HepG2 (cell line): Measurements from ENCODE around the gene ASPHD1. TPM values are rescaled to one million over a fixed set of nuclear protein-coding genes. Genes with fewer than 3 reads are reported as not detected.

Experiments used
- ATAC-seq: fragments of 200-7000 bp; cut with Tn5 transposase; 3 replicates; pipeline ENCODE4 v1.9.1; 2020; ENCODE audit warnings: mild to moderate bottlenecking, moderate library complexity
- BruUV-seq: library from RNA; stranded (reverse); fragments of 400-500 nt; replicated peaks from 2 replicates; lab custom pipeline; 2021; lab: Mats Ljungman, UMichigan
- CTCF ChIA-PET: fragments of 300-600 bp; formaldehyde crosslinking; extraction: SDS; loops from one replicate; lab custom pipeline; 2021; ENCODE audit warnings: low total read pairs, inconsistent platforms, low intra/inter-chr PET ratio; lab: Yijun Ruan, JAX
- POLR2A ChIA-PET: fragments of 350-600 bp; sonication (Branson Sonifier 250); formaldehyde crosslinking; loops from one replicate; lab custom pipeline; 2020; ENCODE audit warnings: antibody characterized with exemption, inconsistent platforms; lab: Yijun Ruan, JAX
- DNase-seq: peaks from one replicate; pipeline ENCODE4 v3.0.0-alpha.2; 2015; ENCODE audit warnings: low spot score
- FAIRE-seq: peaks from 3 replicates; lab custom pipeline; 2011; peaks lifted over from hg19 to GRCh38; lab: Jason Lieb, UNC
- H2AFZ ChIP-seq: one replicate; pipeline ENCODE4 v1.6.1; 2011; ENCODE audit warnings: low read length, inconsistent platforms
- H3K27ac ChIP-seq: fragments of 300-600 bp; 3 replicates; pipeline ENCODE4 v1.8.0; 2011; ENCODE audit warnings: mixed run types, mild to moderate bottlenecking, mixed read lengths, low read length, inconsistent platforms; ENCODE audit not compliant: insufficient read depth; ENCODE audit errors: extremely low read length
- H3K27me3 ChIP-seq, 2 experiments: fragments of 200-600 bp in 1 of 2; 2 replicates in 1 of 2; 3 replicates in 1 of 2; pipeline versions ENCODE4 v1.6.0 to v1.8.0; 2011; ENCODE audit warnings: low read length in 2 of 2, mild to moderate bottlenecking in 2 of 2, moderate library complexity in 2 of 2, inconsistent platforms in 1 of 2; ENCODE audit not compliant: insufficient read depth in 2 of 2, control insufficient read depth in 1 of 2
- H3K36me3 ChIP-seq, 2 experiments: fragments of 200-600 bp in 1 of 2; replicated peaks in 1 of 2; 2 replicates in 1 of 2; 3 replicates in 1 of 2; pipeline versions ENCODE4 v1.5.1 to v1.8.0; 2011; ENCODE audit warnings: low read length in 2 of 2, inconsistent platforms in 1 of 2; ENCODE audit not compliant: insufficient read depth in 2 of 2, control insufficient read depth in 1 of 2
- H3K4me1 ChIP-seq: 2 replicates; pipeline ENCODE4 v1.5.1; 2012; ENCODE audit warnings: low read length, inconsistent platforms; ENCODE audit not compliant: insufficient read depth
- H3K4me2 ChIP-seq: 2 replicates; pipeline ENCODE4 v1.6.0; 2011; ENCODE audit warnings: low read depth, low read length, inconsistent platforms
- H3K4me3 ChIP-seq, 3 experiments: fragments of 200-600 bp in 1 of 3; sonication (generic), shearing (Covaris generic) in 1 of 3; replicated peaks in 1 of 3; 2 replicates each; pipeline ENCODE4 v1.5.1; 2011 to 2016; ENCODE audit warnings: low read length in 3 of 3, inconsistent platforms in 2 of 3, low read depth in 2 of 3, mild to moderate bottlenecking in 2 of 3, control low read depth in 1 of 3, mixed read lengths in 1 of 3; ENCODE audit not compliant: insufficient read depth in 1 of 3
- H3K79me2 ChIP-seq: one replicate; pipeline ENCODE4 v1.6.1; 2011; ENCODE audit warnings: low read length, inconsistent platforms; ENCODE audit not compliant: insufficient read depth
- H3K9ac ChIP-seq: 2 replicates; pipeline ENCODE4 v1.6.0; 2011; ENCODE audit warnings: mild to moderate bottlenecking, low read depth, low read length, inconsistent platforms; ENCODE audit not compliant: insufficient read depth
- H3K9me3 ChIP-seq: 2 replicates; pipeline ENCODE4 v1.5.1; 2012; ENCODE audit warnings: mild to moderate bottlenecking, low read length
- H4K20me1 ChIP-seq: 2 replicates; pipeline ENCODE4 v1.6.0; 2011; ENCODE audit warnings: inconsistent platforms, mild to moderate bottlenecking, low read length, moderate library complexity; ENCODE audit not compliant: insufficient read depth
- HNF4G ChIP-seq, 2 experiments: sonication (generic) in 1 of 2; formaldehyde crosslinking in 1 of 2; IDR thresholded peaks; 2 replicates each; pipeline versions ENCODE4 v1.4.0 to v1.6.1; 2011 to 2020; ENCODE audit warnings: borderline replicate concordance in 2 of 2, low read depth in 2 of 2, mild to moderate bottlenecking in 2 of 2, low read length in 1 of 2, missing genetic modification reagents in 1 of 2, moderate library complexity in 1 of 2
- NFKB2 ChIP-seq: sonication (generic); formaldehyde crosslinking; IDR thresholded peaks from 2 replicates; pipeline ENCODE4 v1.4.0; 2020; ENCODE audit warnings: missing genetic modification reagents, borderline replicate concordance
- SRSF1 ChIP-seq: fragments of 200-400 bp; formaldehyde crosslinking; optimal IDR thresholded peaks from 2 replicates; pipeline ENCODE3; 2017; ENCODE audit warnings: mild to moderate bottlenecking, low read depth, low read length, moderate library complexity
- ZMAT3 ChIP-seq: sonication (generic); formaldehyde crosslinking; conservative IDR thresholded peaks from 2 replicates; pipeline ENCODE4 v1.7.0; 2021; ENCODE audit warnings: missing genetic modification reagents
- ZNF136 ChIP-seq: sonication (generic); formaldehyde crosslinking; IDR thresholded peaks from 2 replicates; pipeline ENCODE4 v1.8.1; 2022; ENCODE audit warnings: low read depth, mild to moderate bottlenecking, moderate library complexity, missing genetic modification reagents
- ZNF629 ChIP-seq: sonication (generic); formaldehyde crosslinking; conservative IDR thresholded peaks from 2 replicates; pipeline ENCODE4 v1.5.0; 2020; ENCODE audit warnings: missing genetic modification reagents
- ZSCAN31 ChIP-seq: sonication (generic); formaldehyde crosslinking; IDR thresholded peaks from 2 replicates; pipeline ENCODE4 v1.5.0; 2020; ENCODE audit warnings: low read depth, mild to moderate bottlenecking, missing genetic modification reagents
- WGBS: methylation state at CpG from one replicate; pipeline ENCODE4 v1.1.6; 2017; ENCODE audit warnings: low lambda C conversion rate; 5-methylcytosine and 5-hydroxymethylcytosine counted together
- in situ Hi-C: cut with HindIII; loops from 2 replicates; pipeline ENCODE4 v1.10.0; 2017; ENCODE audit warnings: low pct_unique_long_range_greater_than_20kb; ENCODE audit not compliant: extremely low pct_ligation_motif_present
- intact Hi-C: fragments of 100-400 bp; cut with micrococcal nuclease; formaldehyde crosslinking; loops from one replicate; pipeline ENCODE4 v1.10.0; 2022; ENCODE audit not compliant: unreplicated experiment
- polyA plus RNA-seq, 8 experiments: library from polyadenylated mRNA; depleted of rRNA in 3 of 8; stranded (reverse) in 7 of 8; unstranded in 1 of 8; fragments of >200 nt; fragmentation: Illumina TruSeq in 4 of 8; extraction: Trizol in 4 of 8; gene quantifications; 2 replicates each; pipeline versions ENCODE4 v1.2.1 to v1.2.3, GENCODE V29; 2011 to 2016; ENCODE audit warnings: low read depth in 4 of 8, missing spikeins in 1 of 8, mixed read lengths in 1 of 8; ENCODE audit not compliant: insufficient read depth in 1 of 8
- total RNA-seq, 5 experiments: library from RNA; depleted of rRNA; stranded (reverse); fragments of >200 nt; fragmentation: Illumina TruSeq; extraction: Trizol; gene quantifications; 2 replicates each; pipeline ENCODE4 v1.2.3, GENCODE V29; 2016; ENCODE audit warnings: low read depth in 1 of 5
- TF ChIP-seq, protein P1 (sequence below): sonication (generic); formaldehyde crosslinking; IDR thresholded peaks from 2 replicates; pipeline ENCODE4 v1.5.0; 2020; ENCODE audit warnings: missing genetic modification reagents
- TF ChIP-seq, protein P2 (sequence below): sonication (generic); formaldehyde crosslinking; IDR thresholded peaks from 2 replicates; pipeline ENCODE4 v1.4.0; 2020; ENCODE audit warnings: missing genetic modification reagents
- TF ChIP-seq, protein P3 (sequence below): sonication (generic); formaldehyde crosslinking; IDR thresholded peaks from 2 replicates; pipeline ENCODE4 v1.5.0; 2020; ENCODE audit warnings: mild to moderate bottlenecking, missing genetic modification reagents

Gene ASPHD1
- total and polyA plus RNA-seq, 2 of the 13 experiments (the other 11 are each of a cell fraction or from before 2014, with no cell fraction given): 13.1 to 19.7 TPM

DNA sequence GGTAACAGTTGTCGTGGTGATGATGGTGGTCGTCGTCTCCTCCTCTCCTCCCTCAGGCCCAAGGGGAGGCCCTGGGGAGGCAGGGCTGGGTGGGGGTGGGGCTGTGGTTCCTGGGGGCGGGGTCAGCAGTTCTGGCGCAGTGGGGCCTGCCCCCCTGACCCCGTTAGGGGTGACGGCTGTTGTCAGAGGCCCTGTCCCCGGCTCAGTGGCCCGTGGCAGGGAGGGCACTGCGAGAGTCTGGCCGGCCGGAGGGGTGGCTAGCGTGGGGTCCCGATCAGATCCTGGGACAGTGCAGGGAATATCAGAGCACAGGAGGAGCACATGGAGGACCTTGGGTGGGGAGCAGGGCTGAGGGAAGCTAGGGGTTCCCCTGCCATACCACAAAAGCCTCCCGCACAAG, 3.4 kb upstream of the ASPHD1 start:
- Histone ChIP-seq H3K9ac (no peak overlapping the region), H3K9me3 (no peaks in the 10 kb centered on the region), H2AFZ (no peak overlapping the region), H3K79me2 (peaks cover 9% of the 10 kb centered on the region), H3K27ac (no peak overlapping the region), H3K4me1 (peaks cover 49% of the 10 kb centered on the region), H3K36me3 (no peaks in the 10 kb centered on the region), H3K4me3 (no peak overlapping the region), H3K27me3 (no peaks in the 10 kb centered on the region; a peak in 1 of 5 replicates), H3K4me2 (no peak overlapping the region), H4K20me1 (peaks cover 5% of the 10 kb centered on the region; the same call in 1 of the 2 replicates)
- 92% methylated on average over 8 of the region's 15 CpGs for WGBS
- DNase-seq (no peak), ATAC-seq (no peak), FAIRE-seq (no peak)
- TF ChIP-seq HNF4G (IDR thresholded peaks at IDR 0.05; ENCODE audit: borderline replicate concordance, low read depth, low read length): no peak
- no peak for TF ChIP-seq HNF4G (CRISPR knock-in tag; IDR thresholded peaks at IDR 0.05; ENCODE audit: borderline replicate concordance, low read depth)
- no peak for TF ChIP-seq ZNF629 (CRISPR knock-in tag)
- TF ChIP-seq NFKB2 (CRISPR knock-in tag): no peak
- no peak for TF ChIP-seq ZNF136 (CRISPR knock-in tag)
- no peak for TF ChIP-seq ZMAT3
- TF ChIP-seq, protein P1, sequence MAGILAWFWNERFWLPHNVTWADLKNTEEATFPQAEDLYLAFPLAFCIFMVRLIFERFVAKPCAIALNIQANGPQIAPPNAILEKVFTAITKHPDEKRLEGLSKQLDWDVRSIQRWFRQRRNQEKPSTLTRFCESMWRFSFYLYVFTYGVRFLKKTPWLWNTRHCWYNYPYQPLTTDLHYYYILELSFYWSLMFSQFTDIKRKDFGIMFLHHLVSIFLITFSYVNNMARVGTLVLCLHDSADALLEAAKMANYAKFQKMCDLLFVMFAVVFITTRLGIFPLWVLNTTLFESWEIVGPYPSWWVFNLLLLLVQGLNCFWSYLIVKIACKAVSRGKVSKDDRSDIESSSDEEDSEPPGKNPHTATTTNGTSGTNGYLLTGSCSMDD: no peak
- TF ChIP-seq SRSF1: no peak
- TF ChIP-seq, protein P2, sequence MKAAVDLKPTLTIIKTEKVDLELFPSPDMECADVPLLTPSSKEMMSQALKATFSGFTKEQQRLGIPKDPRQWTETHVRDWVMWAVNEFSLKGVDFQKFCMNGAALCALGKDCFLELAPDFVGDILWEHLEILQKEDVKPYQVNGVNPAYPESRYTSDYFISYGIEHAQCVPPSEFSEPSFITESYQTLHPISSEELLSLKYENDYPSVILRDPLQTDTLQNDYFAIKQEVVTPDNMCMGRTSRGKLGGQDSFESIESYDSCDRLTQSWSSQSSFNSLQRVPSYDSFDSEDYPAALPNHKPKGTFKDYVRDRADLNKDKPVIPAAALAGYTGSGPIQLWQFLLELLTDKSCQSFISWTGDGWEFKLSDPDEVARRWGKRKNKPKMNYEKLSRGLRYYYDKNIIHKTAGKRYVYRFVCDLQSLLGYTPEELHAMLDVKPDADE (CRISPR knock-in tag): no peak
- TF ChIP-seq, protein P3, sequence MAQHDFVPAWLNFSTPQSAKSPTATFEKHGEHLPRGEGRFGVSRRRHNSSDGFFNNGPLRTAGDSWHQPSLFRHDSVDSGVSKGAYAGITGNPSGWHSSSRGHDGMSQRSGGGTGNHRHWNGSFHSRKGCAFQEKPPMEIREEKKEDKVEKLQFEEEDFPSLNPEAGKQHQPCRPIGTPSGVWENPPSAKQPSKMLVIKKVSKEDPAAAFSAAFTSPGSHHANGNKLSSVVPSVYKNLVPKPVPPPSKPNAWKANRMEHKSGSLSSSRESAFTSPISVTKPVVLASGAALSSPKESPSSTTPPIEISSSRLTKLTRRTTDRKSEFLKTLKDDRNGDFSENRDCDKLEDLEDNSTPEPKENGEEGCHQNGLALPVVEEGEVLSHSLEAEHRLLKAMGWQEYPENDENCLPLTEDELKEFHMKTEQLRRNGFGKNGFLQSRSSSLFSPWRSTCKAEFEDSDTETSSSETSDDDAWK (CRISPR knock-in tag): no peak
- no peak for TF ChIP-seq ZSCAN31
- ChIA-PET CTCF (no interaction called here), POLR2A (no interaction called here)
- intact Hi-C loops: no loop called here
- in situ Hi-C loops: no loop called here
- no TSS peak for BruUV-seq
